Mucosa of descending colon (tissue), 3 donors: ENCODE data around the gene PAM. TPM values are rescaled to one million over a fixed set of nuclear protein-coding genes. Genes with fewer than 3 reads are reported as not detected.

Source experiments
- ATAC-seq: fragments of 200-7000 bp; cut with Tn5 transposase; one replicate; pipeline ENCODE4 v1.9.1; 2020; ENCODE audit warnings: mild to moderate bottlenecking, moderate library complexity
- DNase-seq, 3 donors: peaks; one replicate each; pipeline ENCODE4 v3.0.0-alpha.2; 2020
- H3K36me3 ChIP-seq: fragments of 200-600 bp; one replicate; pipeline ENCODE4 v1.8.0; 2021; ENCODE audit warnings: low read depth, mild to moderate bottlenecking
- H3K4me1 ChIP-seq: fragments of 200-600 bp; one replicate; pipeline ENCODE4 v1.8.0; 2021; ENCODE audit warnings: low read depth, mild to moderate bottlenecking
- H3K4me3 ChIP-seq: fragments of 200-600 bp; one replicate; pipeline ENCODE4 v1.8.0; 2021; ENCODE audit warnings: mild to moderate bottlenecking
- H3K9me3 ChIP-seq: fragments of 200-600 bp; one replicate; pipeline ENCODE4 v1.8.0; 2021; ENCODE audit warnings: mild to moderate bottlenecking
- intact Hi-C, 2 donors: fragments of 100-400 bp; cut with DNase I in 1 of 2; cut with micrococcal nuclease in 1 of 2; formaldehyde crosslinking; loops; one replicate each; pipeline versions ENCODE4 v1.11.0 to v1.11.1; 2022; cut with DNase I, micrococcal nuclease
- total RNA-seq, 3 donors: library from RNA; stranded (reverse); fragmentation: NEBNext Ultra II Directional in 2 of 3; extraction: Animal tissue kit (Norgen Biotek cat#: 25700) in 2 of 3; gene quantifications; one replicate each; pipeline versions ENCODE4 v1.2.1 to v1.2.4, GENCODE V29; 2021 to 2023
- TF ChIP-seq, protein P1 (sequence below): fragments of 200-600 bp; IDR thresholded peaks from one replicate; pipeline ENCODE4 v1.8.0; 2022; ENCODE audit warnings: antibody characterized with exemption, mild to moderate bottlenecking
- donor health status: DM: no; HTN: no; CAD: no; lungs with moderate emphysema.
- donor health status: DM: no; HTN: no; CAD: no.
- donor health status: DM: no; HTN: yes; CAD: no.

The PAM gene
- total RNA-seq, 3 donors from 2014 or later: 59.7 to 164 (median 64.4) TPM

DNA sequence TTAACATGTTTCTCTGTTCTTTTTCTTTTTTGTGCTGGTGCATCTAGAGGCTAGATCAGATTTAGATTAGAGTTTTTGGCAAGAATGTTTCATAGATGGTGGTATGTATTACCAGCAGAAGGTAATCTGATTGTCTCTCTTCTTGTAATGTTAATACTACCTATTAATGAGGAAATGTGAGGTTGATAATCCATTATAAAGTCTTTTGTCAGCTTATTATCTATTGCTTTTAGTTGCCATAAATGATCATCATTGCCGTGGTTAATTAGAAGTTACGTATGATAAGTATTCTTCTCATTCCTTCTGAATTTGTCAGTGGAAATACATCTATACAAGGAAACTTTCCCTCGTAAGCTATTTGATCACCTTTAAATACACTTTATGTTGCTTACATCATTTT lies 135.0 kb downstream of the PAM start:
- ATAC-seq: no peak
- TF ChIP-seq, protein P1, sequence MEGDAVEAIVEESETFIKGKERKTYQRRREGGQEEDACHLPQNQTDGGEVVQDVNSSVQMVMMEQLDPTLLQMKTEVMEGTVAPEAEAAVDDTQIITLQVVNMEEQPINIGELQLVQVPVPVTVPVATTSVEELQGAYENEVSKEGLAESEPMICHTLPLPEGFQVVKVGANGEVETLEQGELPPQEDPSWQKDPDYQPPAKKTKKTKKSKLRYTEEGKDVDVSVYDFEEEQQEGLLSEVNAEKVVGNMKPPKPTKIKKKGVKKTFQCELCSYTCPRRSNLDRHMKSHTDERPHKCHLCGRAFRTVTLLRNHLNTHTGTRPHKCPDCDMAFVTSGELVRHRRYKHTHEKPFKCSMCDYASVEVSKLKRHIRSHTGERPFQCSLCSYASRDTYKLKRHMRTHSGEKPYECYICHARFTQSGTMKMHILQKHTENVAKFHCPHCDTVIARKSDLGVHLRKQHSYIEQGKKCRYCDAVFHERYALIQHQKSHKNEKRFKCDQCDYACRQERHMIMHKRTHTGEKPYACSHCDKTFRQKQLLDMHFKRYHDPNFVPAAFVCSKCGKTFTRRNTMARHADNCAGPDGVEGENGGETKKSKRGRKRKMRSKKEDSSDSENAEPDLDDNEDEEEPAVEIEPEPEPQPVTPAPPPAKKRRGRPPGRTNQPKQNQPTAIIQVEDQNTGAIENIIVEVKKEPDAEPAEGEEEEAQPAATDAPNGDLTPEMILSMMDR: no peak
- intact Hi-C loops: no loop called here
- Histone ChIP-seq H3K4me3 (no peak overlapping the region), H3K9me3 (no peaks in the 10 kb centered on the region), H3K4me1 (no peaks in the 10 kb centered on the region), H3K36me3 (no peaks in the 10 kb centered on the region)
- DNase-seq: no peak

DNA sequence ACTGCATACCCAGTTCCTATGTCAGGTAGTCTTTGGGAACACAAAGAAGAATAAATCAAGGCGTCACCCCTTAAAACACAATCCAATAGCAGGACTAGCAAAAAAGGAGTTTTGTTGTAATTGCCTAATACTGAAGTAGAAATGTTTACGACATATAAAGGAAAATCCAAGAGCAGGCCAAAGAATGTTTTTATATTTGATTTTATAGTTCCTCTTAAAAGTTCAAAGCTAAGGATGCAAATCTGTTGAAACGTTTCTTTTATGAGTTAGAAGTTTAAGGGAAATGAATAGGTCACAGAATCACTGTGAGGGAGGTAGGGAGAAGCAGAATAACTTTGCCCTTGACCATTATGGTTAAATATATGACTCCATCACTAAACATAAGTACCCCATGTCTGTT lies 136.1 kb downstream of the PAM start:
- intact Hi-C loops: no loop called here
- no peaks in the 10 kb centered on the region for H3K9me3 ChIP-seq
- ATAC-seq (no peak), DNase-seq (no peak)
- TF ChIP-seq, protein P1: no peak
- H3K36me3 ChIP-seq: no peaks in the 10 kb centered on the region
- no peaks in the 10 kb centered on the region for H3K4me1 ChIP-seq
- H3K4me3 ChIP-seq: no peak overlapping the region

GRCh38 chr5:102893942-102894341 lies 138.8 kb downstream of the PAM start:
- no peak for ATAC-seq
- TF ChIP-seq, protein P1: no peak

GRCh38 chr5:102895234-102895633 lies 140.1 kb downstream of the PAM start:
- no peak overlapping the region for H3K4me3 ChIP-seq
- DNase-seq: no peak
- H3K36me3 ChIP-seq: no peaks in the 10 kb centered on the region
- H3K9me3 ChIP-seq: no peaks in the 10 kb centered on the region
- H3K4me1 ChIP-seq: no peaks in the 10 kb centered on the region
- TF ChIP-seq, protein P1: no peak
- intact Hi-C loops: no loop called here
- no peak for ATAC-seq

More at GRCh38 chr5:102893942-102894341, 138.8 kb downstream of the PAM start:
- Histone ChIP-seq H3K4me1 (no peaks in the 10 kb centered on the region), H3K9me3 (no peaks in the 10 kb centered on the region), H3K4me3 (no peak overlapping the region), H3K36me3 (no peaks in the 10 kb centered on the region)
- no peak for DNase-seq
- intact Hi-C loops: no loop called here

- intact Hi-C loops: no loop called here
- H3K4me3 ChIP-seq: no peak overlapping the region
- ATAC-seq (no peak), DNase-seq (no peak)
- no peaks in the 10 kb centered on the region for H3K36me3 ChIP-seq
- H3K4me1 ChIP-seq: no peaks in the 10 kb centered on the region
- TF ChIP-seq, protein P1: no peak
- H3K9me3 ChIP-seq: no peaks in the 10 kb centered on the region
Observed at GRCh38 chr5:102895976-102896375, 140.9 kb downstream of the PAM start.
